GM18951 (cell line): Measurements from ENCODE around the gene MRO.
"Not testable (repeated sequence)": the region's sequence is repeated elsewhere in the genome, so short reads cannot be mapped to it uniquely, and the experiment has no call there.

Source experiments
- POLR2A ChIP-seq: IDR thresholded peaks from 4 replicates; pipeline ENCODE4 v1.6.1; 2011; ENCODE audit warnings: mild to moderate bottlenecking; ENCODE audit not compliant: insufficient read length, insufficient read depth; ENCODE audit errors: extremely low read depth
- in situ Hi-C: fragments of 300-500 bp; cut with MboI; formaldehyde crosslinking; loops from one replicate; pipeline ENCODE4 v1.12.0; 2022; ENCODE audit warnings: low sequenced_read_pairs, mixed read lengths, inconsistent platforms; ENCODE audit not compliant: unreplicated experiment

Gene MRO

GRCh38 chr18:50819728-50820378, at the start of gene MRO:
Gene MRO, minus strand, starts transcription at chr18:50820016. Its CDS starts 10,616 bp downstream, at chr18:50809400.
- TF ChIP-seq POLR2A, result no peak
- in situ Hi-C loops, result loop anchor here (10.0 kb wide), 1 partner anchor 225 kb away; no protein-coding TSS in a partner anchor

DNA sequence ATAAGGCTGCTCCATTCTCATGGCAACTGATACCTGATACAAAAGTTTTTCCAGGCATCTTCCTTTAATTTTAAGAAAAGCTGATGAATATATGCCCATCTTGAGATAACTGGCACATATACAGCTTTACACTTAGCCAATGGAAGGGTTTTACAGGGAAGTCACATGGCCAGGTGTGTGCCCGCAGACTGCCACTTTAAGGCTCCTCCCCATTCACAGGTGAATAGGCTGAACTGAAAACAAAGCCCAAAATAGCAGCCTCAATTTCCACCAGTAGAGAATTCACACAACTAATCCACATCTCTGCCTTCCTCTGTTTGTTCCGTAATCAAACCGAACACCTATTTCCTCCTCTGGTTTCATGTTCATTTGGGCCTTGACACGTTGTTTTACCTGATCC, 49.3 kb upstream of the MRO start:
- in situ Hi-C loops, result no loop called here
- no peak for TF ChIP-seq POLR2A

DNA sequence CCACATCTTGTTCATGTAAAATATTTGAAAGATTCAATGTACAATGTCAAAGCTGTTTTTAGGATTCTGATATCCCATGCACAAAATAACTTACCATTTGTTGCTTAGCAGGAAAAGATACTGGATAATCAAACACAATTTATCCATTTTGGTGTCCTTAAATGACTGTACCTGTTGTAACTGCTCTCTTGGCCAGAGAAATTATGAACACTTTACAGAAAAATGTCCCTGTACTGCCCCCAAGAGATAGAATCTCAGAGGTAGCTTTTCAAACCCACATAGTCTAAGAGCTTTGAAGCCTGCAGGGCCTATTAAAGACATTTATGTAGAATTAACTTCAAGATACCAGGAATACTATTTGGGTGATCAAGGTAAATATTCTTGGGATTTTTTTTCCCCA, 46.9 kb upstream of the MRO start:
- TF ChIP-seq POLR2A, result no peak
- in situ Hi-C loops, result no loop called here

- TF ChIP-seq POLR2A, result no peak
- in situ Hi-C loops, result no loop called here
Measured at GRCh38 chr18:50863840-50864375, 44.1 kb upstream of the MRO start.

DNA sequence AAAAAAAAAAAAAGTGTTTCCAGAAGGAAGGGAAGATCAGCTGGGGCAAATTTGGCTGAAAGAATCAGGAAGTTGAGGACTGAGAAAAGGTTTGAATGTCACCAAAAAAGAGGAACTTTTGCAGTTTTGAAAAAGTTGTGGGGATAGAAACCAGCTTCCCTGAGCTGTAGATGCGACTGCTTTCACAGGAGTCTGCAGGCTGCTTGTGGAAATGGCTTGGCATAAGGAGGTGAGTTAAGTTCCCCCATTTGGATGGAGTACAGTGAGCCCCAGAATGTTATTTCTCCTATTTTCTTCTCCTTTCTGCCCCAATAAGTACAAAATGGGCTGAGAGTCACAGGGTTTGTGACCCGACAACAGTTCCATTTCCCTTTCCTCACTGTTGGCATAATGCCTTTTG, 42.6 kb upstream of the MRO start:
- in situ Hi-C loops, result no loop called here

GRCh38 chr18:50861617-50862016, 41.8 kb upstream of the MRO start:
- TF ChIP-seq POLR2A, result no peak
- in situ Hi-C loops, result no loop called here

More for the DNA sequence above, 42.6 kb upstream of the MRO start:
- TF ChIP-seq POLR2A, result no peak

- in situ Hi-C loops, result no loop called here
- TF ChIP-seq POLR2A, result no peak
Measured at GRCh38 chr18:50859793-50860555, 40.2 kb upstream of the MRO start.

DNA sequence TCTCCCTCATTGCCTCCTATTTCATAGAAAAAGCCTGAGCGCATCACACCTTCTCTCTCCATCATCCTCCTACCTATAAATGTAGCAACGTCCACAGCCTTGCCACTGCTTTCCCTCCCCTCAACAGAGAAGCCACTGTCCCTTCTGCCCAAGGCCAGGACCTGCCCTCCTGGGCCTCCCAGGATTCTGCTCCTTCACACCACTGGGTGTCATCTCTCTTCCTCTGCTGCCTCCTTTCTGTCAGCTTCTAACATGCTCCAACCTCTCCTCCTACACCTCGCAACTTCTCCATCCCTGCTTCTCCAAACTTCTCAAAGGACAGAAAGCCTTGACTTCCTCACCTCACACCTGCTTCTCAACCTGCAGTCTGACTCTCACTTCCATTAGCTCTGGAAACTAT, 37.9 kb upstream of the MRO start:
- TF ChIP-seq POLR2A, result no peak
- in situ Hi-C loops, result no loop called here

DNA sequence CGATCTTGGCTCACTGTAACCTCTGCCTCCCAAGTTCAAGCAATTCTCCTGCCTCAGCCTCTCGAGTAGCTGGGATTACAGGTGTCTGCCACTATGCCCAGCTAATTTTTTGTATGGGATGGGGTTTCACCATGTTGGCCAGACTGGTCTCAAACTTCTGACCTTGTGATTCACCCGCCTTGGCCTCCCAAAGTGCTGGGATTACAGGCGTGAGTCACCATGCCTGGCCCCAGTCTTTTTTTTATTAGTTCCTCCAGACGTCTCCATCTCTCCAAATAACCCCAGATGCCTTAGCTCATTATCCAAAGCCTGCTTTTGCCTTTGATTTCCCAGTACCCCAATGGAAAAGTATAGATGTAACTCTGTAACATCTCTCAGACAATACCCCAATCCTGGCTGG, 37.4 kb upstream of the MRO start:
- in situ Hi-C loops, result not testable (repeated sequence)

DNA sequence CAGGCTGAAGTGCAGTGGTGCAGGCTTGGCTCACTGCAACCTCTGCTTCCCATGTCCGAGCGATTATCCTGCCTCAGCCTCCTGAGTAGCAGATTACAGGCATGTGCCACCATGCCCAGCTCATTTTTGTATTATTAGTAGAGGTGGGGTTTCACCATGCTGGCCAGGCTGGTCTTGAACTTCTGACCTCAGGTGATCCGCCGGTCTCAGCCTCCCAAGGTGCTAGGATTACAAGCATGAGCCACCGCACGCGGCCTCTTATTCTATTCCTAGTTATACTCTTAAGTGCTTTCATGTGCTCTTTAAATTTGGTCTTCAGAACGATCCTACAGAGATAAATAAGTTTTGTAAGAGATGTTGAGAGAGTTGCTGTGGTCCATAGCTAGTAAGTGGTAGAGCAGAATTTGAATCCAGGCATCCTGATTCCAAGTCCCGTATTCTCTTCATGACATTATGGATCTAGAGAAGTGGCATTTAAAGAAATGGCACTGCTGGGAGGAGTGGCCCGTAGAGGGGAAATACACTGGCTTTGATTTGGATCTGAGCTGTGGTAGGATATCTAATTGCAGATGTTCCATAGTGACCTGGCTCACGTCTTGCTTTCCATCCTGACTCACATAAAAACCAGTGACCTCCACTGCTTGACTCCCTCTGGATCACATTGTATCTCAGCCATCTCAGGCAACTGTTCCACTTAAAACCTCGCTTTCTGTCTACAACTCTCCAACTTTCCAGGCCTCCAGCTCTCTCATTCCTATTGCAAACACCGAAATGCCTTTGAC, 36.4 kb upstream of the MRO start:
- in situ Hi-C loops, result no loop called here
- TF ChIP-seq POLR2A, result no peak

DNA sequence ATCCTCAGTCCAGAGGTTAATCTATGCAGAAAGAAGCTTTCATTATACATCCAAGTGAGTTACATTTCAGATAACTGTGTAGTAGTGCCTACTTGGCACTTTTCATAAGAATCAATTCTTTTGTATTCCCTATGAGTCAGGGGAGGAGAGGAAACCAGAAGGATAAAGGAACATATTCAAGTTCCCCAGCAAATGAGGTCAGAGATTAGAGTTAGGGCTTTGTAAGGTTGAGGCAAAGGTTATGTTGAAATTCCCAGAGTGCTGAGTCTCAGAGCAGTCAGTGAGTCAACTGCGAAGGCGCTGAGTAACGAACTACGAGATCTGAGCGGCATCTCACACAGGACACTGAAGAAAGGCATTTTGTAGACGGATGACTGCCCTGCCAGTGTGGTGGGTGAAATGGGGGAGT, 34.1 kb upstream of the MRO start:
- in situ Hi-C loops, result no loop called here
- no peak for TF ChIP-seq POLR2A

DNA sequence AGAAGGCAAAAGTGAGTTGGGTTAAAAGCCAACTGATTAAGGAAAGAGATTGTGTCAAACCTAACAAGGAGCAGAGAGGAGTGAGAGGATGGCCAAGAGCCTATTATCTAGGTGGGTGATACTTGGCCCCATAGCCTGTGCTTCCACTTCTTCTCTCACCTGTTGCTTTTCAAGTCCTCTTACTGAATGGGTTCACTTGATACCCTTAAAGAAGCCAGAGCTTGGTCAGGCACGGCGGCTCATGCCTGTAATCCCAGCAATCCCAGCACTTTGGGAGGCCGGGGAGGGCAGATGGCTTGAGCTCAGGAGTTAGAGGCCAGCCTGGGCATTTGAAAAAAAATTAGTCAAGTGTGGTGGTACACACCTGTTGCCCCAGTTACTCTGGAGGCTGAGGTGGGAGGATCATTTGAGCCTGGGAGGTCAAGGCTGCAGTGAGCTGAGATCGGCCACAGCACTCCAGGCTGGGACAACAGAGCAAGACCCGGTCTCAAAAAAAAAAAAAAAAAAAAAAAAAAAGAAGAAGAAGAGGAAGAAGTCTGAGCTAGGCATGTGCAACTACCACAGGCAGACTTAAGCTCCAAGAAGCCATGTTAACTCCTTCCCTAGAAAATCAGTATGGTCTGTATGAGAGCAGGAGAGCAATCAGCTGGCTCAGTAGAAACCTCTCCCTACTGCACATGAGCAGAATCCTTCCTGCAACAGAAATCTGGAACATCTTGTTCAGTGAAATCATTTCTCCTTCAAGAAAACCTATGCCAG, 30.7 kb upstream of the MRO start:
- no peak for TF ChIP-seq POLR2A
- in situ Hi-C loops, result no loop called here

GRCh38 chr18:50849419-50849821, 29.6 kb upstream of the MRO start:
- in situ Hi-C loops, result no loop called here
- no peak for TF ChIP-seq POLR2A
